H1 (cell line): ENCODE data around the gene RCL1. TPM values are rescaled to one million over a fixed set of nuclear protein-coding genes. Genes with fewer than 3 reads are reported as not detected.

Experiments
- CTCF ChIA-PET: fragments of 300-600 bp; sonication (Branson Sonifier 250); formaldehyde crosslinking; loops from one replicate; lab custom pipeline; 2021; ENCODE audit not compliant: partially characterized antibody; lab: Charles Lee
- POLR2A ChIA-PET: fragments of 300-600 bp; sonication (Branson Sonifier 250); formaldehyde crosslinking; loops from one replicate; lab custom pipeline; 2021; ENCODE audit warnings: inconsistent platforms; ENCODE audit not compliant: partially characterized antibody; lab: Charles Lee
- DNase-seq, 2 experiments: peaks; one replicate each; pipeline versions ENCODE4 v3.0.0 to v3.0.0-alpha.2; 2010 to 2022; ENCODE audit warnings: low spot score in 2 of 2, low read depth in 1 of 2, mixed read lengths in 1 of 2
- FAIRE-seq: peaks from 2 replicates; lab custom pipeline; 2011; peaks lifted over from hg19 to GRCh38; lab: Jason Lieb, UNC
- H2AFZ ChIP-seq: 2 replicates; pipeline ENCODE4 v1.8.1; 2012; ENCODE audit warnings: low read length, inconsistent platforms
- H2AK5ac ChIP-seq: 2 replicates; pipeline ENCODE4 v1.6.1; 2013; ENCODE audit warnings: low read depth, low read length
- H2BK120ac ChIP-seq: replicated peaks from 2 replicates; pipeline ENCODE3; 2013; ENCODE audit warnings: low read depth, low read length, inconsistent platforms
- H2BK12ac ChIP-seq: 2 replicates; pipeline ENCODE4 v1.6.1; 2013; ENCODE audit warnings: low read depth, low read length
- H2BK15ac ChIP-seq: 2 replicates; pipeline ENCODE4 v1.6.1; 2013; ENCODE audit warnings: low read length
- H2BK20ac ChIP-seq: 2 replicates; pipeline ENCODE4 v1.6.1; 2013; ENCODE audit warnings: low read length
- H2BK5ac ChIP-seq: 2 replicates; pipeline ENCODE4 v1.6.1; 2013; ENCODE audit warnings: low read depth, low read length
- H3K14ac ChIP-seq: 2 replicates; pipeline ENCODE4 v1.6.1; 2013; ENCODE audit warnings: inconsistent platforms; ENCODE audit not compliant: insufficient read length
- H3K18ac ChIP-seq: 2 replicates; pipeline ENCODE4 v1.6.1; 2013; ENCODE audit warnings: low read length; ENCODE audit errors: extremely low read depth
- H3K23ac ChIP-seq: 2 replicates; pipeline ENCODE4 v1.6.1; 2013; ENCODE audit warnings: inconsistent platforms; ENCODE audit not compliant: insufficient read length
- H3K23me2 ChIP-seq: 2 replicates; pipeline ENCODE4 v1.6.1; 2013; ENCODE audit warnings: low read depth, low read length
- H3K27ac ChIP-seq: 2 replicates; pipeline ENCODE4 v1.6.1; 2011; ENCODE audit warnings: low read depth, low read length, inconsistent platforms
- H3K27me3 ChIP-seq, 4 experiments: replicated peaks in 1 of 4; 1 replicate in 1 of 4; 2 replicates in 3 of 4; pipeline versions ENCODE4 v1.6.1 to v1.8.1; 2011 to 2013; ENCODE audit warnings: low read length in 3 of 4, mild to moderate bottlenecking in 3 of 4, inconsistent platforms in 2 of 4, mixed read lengths in 2 of 4, moderate library complexity in 1 of 4; ENCODE audit not compliant: control insufficient read depth in 3 of 4, insufficient read depth in 3 of 4; ENCODE audit errors: extremely low read depth in 1 of 4
- H3K36me3 ChIP-seq, 4 experiments: 2 replicates each; pipeline versions ENCODE4 v1.6.1 to v1.8.1; 2011 to 2013; ENCODE audit warnings: mild to moderate bottlenecking in 4 of 4, low read length in 3 of 4, moderate library complexity in 2 of 4, control low read depth in 1 of 4, inconsistent platforms in 1 of 4; ENCODE audit not compliant: insufficient read depth in 4 of 4, control insufficient read depth in 2 of 4
- H3K4ac ChIP-seq: replicated peaks from 2 replicates; pipeline ENCODE3; 2013; ENCODE audit warnings: low read length, low read depth, mixed read lengths, inconsistent platforms; ENCODE audit not compliant: insufficient read length
- H3K4me1 ChIP-seq, 4 experiments: replicated peaks in 1 of 4; 1 replicate in 1 of 4; 2 replicates in 3 of 4; pipeline versions ENCODE4 v1.6.1 to v1.8.1; 2011 to 2013; ENCODE audit warnings: low read length in 3 of 4, inconsistent platforms in 2 of 4, mixed read lengths in 1 of 4; ENCODE audit not compliant: insufficient read depth in 4 of 4, control insufficient read depth in 3 of 4
- H3K4me2 ChIP-seq, 2 experiments: 2 replicates each; pipeline versions ENCODE4 v1.6.1 to v1.8.1; 2011 to 2013; ENCODE audit warnings: low read depth in 2 of 2, low read length in 2 of 2, control low read depth in 1 of 2, inconsistent platforms in 1 of 2, mild to moderate bottlenecking in 1 of 2; ENCODE audit not compliant: insufficient read depth in 1 of 2
- H3K4me3 ChIP-seq, 4 experiments: fragments of 200-600, 300-600 bp in 1 of 4; sonication (generic), shearing (Covaris generic), sonication (Bioruptor Twin) in 1 of 4; 2 replicates each; pipeline versions ENCODE4 v1.5.1 to v1.8.1; 2011 to 2016; ENCODE audit warnings: low read length in 4 of 4, low read depth in 3 of 4, control low read depth in 2 of 4, inconsistent platforms in 2 of 4, mild to moderate bottlenecking in 2 of 4, mixed read lengths in 1 of 4, moderate library complexity in 1 of 4; ENCODE audit not compliant: insufficient read depth in 2 of 4; ENCODE audit errors: extremely low read depth in 1 of 4
- H3K56ac ChIP-seq: replicated peaks from 2 replicates; pipeline ENCODE3; 2013; ENCODE audit warnings: low read depth, mild to moderate bottlenecking, mixed read lengths, low read length, inconsistent platforms; ENCODE audit not compliant: insufficient read length
- H3K79me1 ChIP-seq: 2 replicates; pipeline ENCODE4 v1.6.1; 2013; ENCODE audit warnings: low read depth, low read length, control low read depth
- H3K79me2 ChIP-seq, 2 experiments: 2 replicates each; pipeline versions ENCODE4 v1.6.1 to v1.8.1; 2012 to 2013; ENCODE audit warnings: low read length in 2 of 2, mild to moderate bottlenecking in 2 of 2, inconsistent platforms in 1 of 2; ENCODE audit not compliant: insufficient read depth in 2 of 2, control insufficient read depth in 1 of 2
- H3K9ac ChIP-seq, 4 experiments: replicated peaks in 1 of 4; 1 replicate in 1 of 4; 2 replicates in 3 of 4; pipeline versions ENCODE4 v1.6.1 to v1.8.1; 2011 to 2013; ENCODE audit warnings: low read depth in 3 of 4, low read length in 3 of 4, control low read depth in 2 of 4, mild to moderate bottlenecking in 2 of 4, moderate library complexity in 2 of 4, inconsistent platforms in 1 of 4; ENCODE audit errors: extremely low read depth in 1 of 4
- H3K9me3 ChIP-seq, 2 experiments: 2 replicates each; pipeline versions ENCODE4 v1.6.1 to v1.8.1; 2012 to 2013; ENCODE audit warnings: mild to moderate bottlenecking in 2 of 2, moderate library complexity in 2 of 2, control low read depth in 1 of 2, inconsistent platforms in 1 of 2, low read depth in 1 of 2, low read length in 1 of 2, mixed read lengths in 1 of 2; ENCODE audit not compliant: insufficient read depth in 2 of 2
- H4K20me1 ChIP-seq, 2 experiments: replicated peaks in 1 of 2; 2 replicates each; pipeline versions ENCODE3 to v1.8.1; 2011 to 2013; ENCODE audit warnings: inconsistent platforms in 2 of 2, low read length in 2 of 2, mild to moderate bottlenecking in 1 of 2; ENCODE audit not compliant: insufficient read depth in 2 of 2, control insufficient read depth in 1 of 2
- H4K5ac ChIP-seq: 2 replicates; pipeline ENCODE4 v1.6.1; 2013; ENCODE audit warnings: low read length, low read depth, mixed read lengths, inconsistent platforms; ENCODE audit not compliant: insufficient read length
- H4K8ac ChIP-seq: 2 replicates; pipeline ENCODE4 v1.8.0; 2013; ENCODE audit warnings: mild to moderate bottlenecking, moderate library complexity, low read length, inconsistent platforms; ENCODE audit not compliant: insufficient read depth; ENCODE audit errors: extremely low read depth
- H4K91ac ChIP-seq: replicated peaks from 2 replicates; pipeline ENCODE3; 2013; ENCODE audit warnings: low read length, mixed read lengths, inconsistent platforms; ENCODE audit not compliant: insufficient read length
- CBX5 ChIP-seq: fragments of 300-800, 300-1000 bp; sonication (generic); IDR thresholded peaks from 2 replicates; pipeline ENCODE4 v1.7.1; 2016; ENCODE audit warnings: antibody characterized with exemption, low read length, low read depth
- TEAD4 ChIP-seq: IDR thresholded peaks from 2 replicates; pipeline ENCODE4 v1.6.1; 2012; ENCODE audit warnings: low read depth, low read length, inconsistent platforms, mixed read lengths
- WGBS, 2 experiments: shearing (Covaris generic) in 1 of 2; methylation state at CpG; one replicate each; pipeline versions ENCODE4 v1.1.6 to v1.1.7; 2013 to 2015; ENCODE audit warnings: low lambda C conversion rate in 2 of 2, mixed read lengths in 2 of 2, inconsistent platforms in 1 of 2, low coverage in 1 of 2, missing lambda C conversion rate in 1 of 2; ENCODE audit not compliant: insufficient replicate concordance in 2 of 2, insufficient coverage in 1 of 2, insufficient read length in 1 of 2; ENCODE audit errors: extremely low coverage in 1 of 2, missing lambda C conversion rate in 1 of 2; 5-methylcytosine and 5-hydroxymethylcytosine counted together
- polyA plus RNA-seq, 7 experiments: library from polyadenylated mRNA; depleted of rRNA in 3 of 7; stranded (reverse) in 5 of 7; unstranded in 2 of 7; fragments of >200 nt in 5 of 7; fragments of 200-250 nt in 2 of 7; gene quantifications; 1 replicate in 5 of 7; 2 replicates in 1 of 7; 4 replicates in 1 of 7; pipeline versions ENCODE4 v1.2.1 to v1.2.3, GENCODE V29; 2011 to 2013; ENCODE audit warnings: missing spikeins in 2 of 7, mixed read lengths in 2 of 7
- total RNA-seq: library from RNA; stranded (reverse); fragmentation: NEBNext Ultra II Directional; extraction: Animal tissue kit (Norgen Biotek cat#: 25700); gene quantifications from 2 replicates; pipeline ENCODE4 v1.2.1, GENCODE V29; 2021

Gene RCL1
- total and polyA plus RNA-seq, 2 of the 8 experiments (the other 6 are each of a cell fraction or from before 2014, with no cell fraction given): 21.0 to 29.5 TPM

GRCh38 chr9:4746278-4747030 is 46.3 kb upstream of the RCL1 start:
- POLR2A ChIA-PET: no interaction called here
- FAIRE-seq: no peak
- Histone ChIP-seq H3K23me2 (peaks cover 4% of the 10 kb centered on the region; the same call in 1 of the 2 replicates), H2BK5ac (no peak overlapping the region), H3K9me3 (no peaks in the 10 kb centered on the region), H3K4ac (no peak overlapping the region), H3K56ac (no peak overlapping the region), H3K4me2 (no peak overlapping the region), H3K79me2 (no peaks in the 10 kb centered on the region), H4K5ac (no peak overlapping the region), H2BK120ac (no peak overlapping the region), H3K18ac (no peak overlapping the region), H3K4me1 (peaks cover 0 to 3% (median 0%) of the 10 kb centered on the region in 4 experiments; a peak in 4 of 7 replicates), H3K36me3 (no peaks in the 10 kb centered on the region), H3K27me3 (no peaks in the 10 kb centered on the region), H4K91ac (no peak overlapping the region), H4K8ac (no peak overlapping the region), H2AK5ac (no peak overlapping the region), H2BK20ac (no peak overlapping the region), H2BK15ac (no peak overlapping the region), H3K23ac (no peak overlapping the region), H3K79me1 (no peaks in the 10 kb centered on the region), H3K9ac (no peak overlapping the region), H2AFZ (no peak overlapping the region), H3K14ac (no peak overlapping the region), H4K20me1 (no peaks in the 10 kb centered on the region), H3K27ac (no peak overlapping the region), H3K4me3 (no peak overlapping the region), H2BK12ac (no peak overlapping the region)
- WGBS, 2 experiments: 93% methylated on average over 2 of the region's 2 CpGs; no CpG with 5 or more reads in 1 of the 2 experiments
- CTCF ChIA-PET: interaction anchor here (0.7 to 1.3 kb wide), 6 partner anchors 11 to 704 kb away, joined by 3 to 5 read pairs (median 3); partner anchors contain the start of gene CD274
- DNase-seq: no peak
- TF ChIP-seq CBX5: no peak
- TF ChIP-seq TEAD4: no peak
